K562 (cell line): Measurements from ENCODE around the gene DENND1A. TPM values are rescaled to one million over a fixed set of nuclear protein-coding genes. Genes with fewer than 3 reads are reported as not detected.

Source experiments
- CHD7 ChIP-seq: fragments of 200-600 bp; sonication (generic); IDR thresholded peaks from one replicate; pipeline ENCODE4 v1.6.1; 2012; ENCODE audit warnings: mild to moderate bottlenecking, low read depth, low read length, inconsistent platforms
- E2F5 ChIP-seq: sonication (generic); formaldehyde crosslinking; IDR thresholded peaks from 2 replicates; pipeline ENCODE4 v1.8.0; 2022; ENCODE audit warnings: mild to moderate bottlenecking, missing genetic modification reagents
- MCM7 ChIP-seq, 2 experiments: fragments of 450-650 bp; IDR thresholded peaks; 2 replicates each; pipeline ENCODE4 v1.6.1; 2016 to 2018
- THAP12 ChIP-seq: fragments of 250-450 bp; sonication (Bioruptor Pico); IDR thresholded peaks from 2 replicates; pipeline ENCODE4 v1.9.0; 2021; ENCODE audit warnings: mild to moderate bottlenecking, inconsistent platforms
- THRA ChIP-seq: fragments of 450-650 bp; IDR thresholded peaks from 2 replicates; pipeline ENCODE4 v1.6.1; 2017; ENCODE audit warnings: mild to moderate bottlenecking, moderate library complexity
- ZNF175 ChIP-seq: fragments of 200-800 bp; sonication (Bioruptor generic); IDR thresholded peaks from 2 replicates; pipeline ENCODE4 v1.6.1; 2016; ENCODE audit warnings: low read depth, mild to moderate bottlenecking, missing genetic modification characterization, missing compliant biosample characterization
- polyA plus RNA-seq, 8 experiments: library from polyadenylated mRNA; depleted of rRNA in 4 of 8; stranded (reverse) in 5 of 8; unstranded in 3 of 8; fragments of >200 nt; fragmentation: Nextera tagmentation in 2 of 8; fragmentation: Illumina TruSeq in 1 of 8; extraction: Ambion mirVana in 2 of 8; extraction: Trizol in 1 of 8; gene quantifications; 2 replicates each; pipeline versions ENCODE4 v1.2.1 to v1.2.3, GENCODE V29; 2011 to 2014; ENCODE audit warnings: inconsistent platforms in 1 of 8, missing spikeins in 1 of 8
- total RNA-seq, 7 experiments: library from RNA; depleted of rRNA in 6 of 7; stranded (reverse); fragments of >200 nt in 6 of 7; fragmentation: Illumina TruSeq in 2 of 7; extraction: Trizol in 2 of 7; gene quantifications; 2 replicates each; pipeline versions ENCODE4 v1.2.1 to v1.2.3, GENCODE V29; 2011 to 2021; ENCODE audit warnings: low replicate concordance in 1 of 7

The DENND1A gene
- total and polyA plus RNA-seq, 9 of the 15 experiments (the other 6 are each of a cell fraction or from before 2014, with no cell fraction given) = 7.6 to 29.5 (median 15.7) TPM

GRCh38 chr9:123435471-123435870 is 494.5 kb downstream of the DENND1A start (continued):
- TF ChIP-seq CHD7 = no peak
- TF ChIP-seq E2F5 (CRISPR knock-in tag) = no peak
- no peak for TF ChIP-seq MCM7 (IDR thresholded peaks at IDR 0.05)
- TF ChIP-seq THRA = no peak
- TF ChIP-seq ZNF175 (CRISPR knock-in tag) = no peak
- TF ChIP-seq THAP12 = no peak
